Lower leg skin (tissue), 4 donors: ENCODE results near the gene ZBED4. TPM values are rescaled to one million over a fixed set of nuclear protein-coding genes. Genes with fewer than 3 reads are reported as not detected.

Experiments
- DNase-seq, 2 donors: peaks; one replicate each; pipeline ENCODE4 v3.0.0-alpha.2; 2019; ENCODE audit warnings: low spot score in 2 of 2
- H3K4me3 ChIP-seq: fragments of 200-600 bp; sonication (generic); 2 replicates; pipeline ENCODE4 v1.5.1; 2017; ENCODE audit warnings: mild to moderate bottlenecking, low read depth; ENCODE audit not compliant: poor library complexity, severe bottlenecking
- CTCF ChIP-seq, 3 donors: fragments of 450-650 bp; IDR thresholded peaks; one replicate each; pipeline ENCODE4 v1.5.1; 2016; ENCODE audit warnings: antibody characterized with exemption in 3 of 3, mild to moderate bottlenecking in 3 of 3, moderate library complexity in 2 of 3
- POLR2A ChIP-seq, 2 donors: fragments of 450-650 bp; IDR thresholded peaks; one replicate each; pipeline ENCODE4 v1.6.1; 2016 to 2017; ENCODE audit warnings: antibody characterized with exemption in 2 of 2, mild to moderate bottlenecking in 1 of 2, moderate library complexity in 1 of 2
- WGBS, 2 donors: methylation state at CpG; one replicate each; pipeline ENCODE4 v1.1.5; 2018; 5-methylcytosine and 5-hydroxymethylcytosine counted together
- intact Hi-C: fragments of 100-400 bp; cut with DNase I; formaldehyde crosslinking; loops from one replicate; pipeline ENCODE4 v1.15.0; 2023; ENCODE audit warnings: low total_unique reads
- total RNA-seq, 4 donors: library from RNA; depleted of rRNA; stranded (reverse); fragments of >200 nt; gene quantifications; one replicate each; pipeline ENCODE4 v1.1.0, GENCODE V29; 2016

The ZBED4 gene
- total RNA-seq, 4 donors from 2014 or later = 8.6 to 11.6 (median 9.6) TPM

DNA sequence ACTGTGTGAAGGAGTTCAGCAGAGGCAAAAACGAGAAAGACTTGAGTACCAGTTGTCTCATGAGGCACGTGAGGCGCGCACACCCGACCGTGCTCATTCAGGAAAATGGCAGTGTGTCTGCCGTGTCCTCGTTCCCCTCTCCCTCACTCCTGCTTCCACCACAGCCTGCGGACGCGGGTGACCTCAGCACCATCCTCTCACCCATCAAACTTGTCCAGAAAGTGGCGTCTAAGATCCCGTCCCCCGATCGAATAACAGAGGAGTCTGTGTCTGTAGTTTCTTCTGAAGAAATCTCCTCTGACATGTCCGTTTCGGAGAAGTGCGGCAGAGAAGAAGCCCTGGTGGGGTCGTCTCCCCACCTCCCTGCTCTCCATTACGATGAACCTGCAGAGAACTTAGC, 30.4 kb downstream of the ZBED4 start:
- no peak for DNase-seq
- intact Hi-C loops = no loop called here
- TF ChIP-seq POLR2A (IDR thresholded peaks at IDR 0.05) = no peak
- TF ChIP-seq CTCF (IDR thresholded peaks at IDR 0.05) = no peak
- WGBS, 2 donors = 98 to 99% methylated on average over 20 of the region's 20 CpGs
- no peak overlapping the region for H3K4me3 ChIP-seq

GRCh38 chr22:49884503-49885260, 31.0 kb downstream of the ZBED4 start:
- no peak for DNase-seq
- intact Hi-C loops = no loop called here
- 94 to 97% methylated on average over 31 of the region's 31 CpGs for WGBS, 2 donors
- no peak overlapping the region for H3K4me3 ChIP-seq
- TF ChIP-seq POLR2A (IDR thresholded peaks at IDR 0.05) = no peak
- TF ChIP-seq CTCF (IDR thresholded peaks at IDR 0.05) = no peak

GRCh38 chr22:49885281-49885680, 31.6 kb downstream of the ZBED4 start:
- H3K4me3 ChIP-seq = no peak overlapping the region
- intact Hi-C loops = no loop called here
- 91 to 98% methylated on average over 17 of the region's 17 CpGs for WGBS, 2 donors
- TF ChIP-seq CTCF (IDR thresholded peaks at IDR 0.05) = no peak
- no peak for TF ChIP-seq POLR2A (IDR thresholded peaks at IDR 0.05)
- no peak for DNase-seq

- intact Hi-C loops = no loop called here
- TF ChIP-seq POLR2A (IDR thresholded peaks at IDR 0.05) = no peak
- TF ChIP-seq CTCF (IDR thresholded peaks at IDR 0.05) = no peak
- WGBS, 2 donors = 98% methylated on average over 34 to 35 of the region's 35 CpGs
- DNase-seq = no peak
- no peak overlapping the region for H3K4me3 ChIP-seq
Observed at GRCh38 chr22:49885881-49886280, 32.2 kb downstream of the ZBED4 start.

DNA sequence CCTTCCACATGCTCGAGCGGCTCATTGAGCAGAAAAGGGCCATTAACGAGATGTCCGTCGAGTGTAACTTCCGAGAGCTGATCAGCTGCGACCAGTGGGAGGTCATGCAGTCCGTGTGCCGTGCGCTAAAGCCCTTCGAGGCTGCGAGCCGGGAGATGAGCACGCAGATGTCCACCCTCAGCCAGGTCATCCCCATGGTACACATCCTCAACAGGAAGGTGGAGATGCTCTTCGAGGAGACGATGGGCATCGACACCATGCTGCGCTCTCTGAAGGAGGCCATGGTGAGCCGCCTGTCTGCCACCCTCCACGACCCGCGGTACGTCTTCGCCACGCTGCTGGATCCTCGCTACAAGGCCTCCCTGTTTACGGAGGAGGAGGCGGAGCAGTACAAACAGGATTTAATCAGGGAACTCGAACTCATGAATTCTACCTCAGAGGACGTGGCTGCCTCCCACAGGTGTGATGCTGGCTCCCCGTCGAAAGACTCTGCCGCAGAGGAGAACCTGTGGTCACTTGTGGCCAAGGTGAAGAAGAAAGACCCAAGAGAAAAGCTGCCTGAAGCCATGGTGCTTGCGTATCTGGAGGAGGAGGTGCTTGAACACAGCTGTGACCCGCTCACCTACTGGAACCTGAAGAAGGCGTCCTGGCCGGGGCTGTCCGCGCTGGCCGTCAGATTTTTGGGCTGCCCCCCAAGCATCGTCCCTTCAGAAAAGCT, 32.9 kb downstream of the ZBED4 start:
- no peak overlapping the region for H3K4me3 ChIP-seq
- intact Hi-C loops = no loop called here
- TF ChIP-seq POLR2A (IDR thresholded peaks at IDR 0.05) (no peak), CTCF (IDR thresholded peaks at IDR 0.05) (no peak)
- no peak for DNase-seq
- WGBS, 2 donors = 98% methylated on average over 40 to 41 of the region's 41 CpGs
